Activated CD4-positive, alpha-beta T cell treated with anti-CD3 and anti-CD28 coated beads for 24 hours (primary cell): ENCODE data around the gene NOP14.
"Not testable (repeated sequence)": the region's sequence is repeated elsewhere in the genome, so short reads cannot be mapped to it uniquely, and the experiment has no call there.

ENCODE experiments used
- DNase-seq, 2 donors: peaks; one replicate each; pipeline ENCODE4 v3.0.0-alpha.2; 2020; ENCODE audit warnings: low read depth in 2 of 2

The NOP14 gene

DNA sequence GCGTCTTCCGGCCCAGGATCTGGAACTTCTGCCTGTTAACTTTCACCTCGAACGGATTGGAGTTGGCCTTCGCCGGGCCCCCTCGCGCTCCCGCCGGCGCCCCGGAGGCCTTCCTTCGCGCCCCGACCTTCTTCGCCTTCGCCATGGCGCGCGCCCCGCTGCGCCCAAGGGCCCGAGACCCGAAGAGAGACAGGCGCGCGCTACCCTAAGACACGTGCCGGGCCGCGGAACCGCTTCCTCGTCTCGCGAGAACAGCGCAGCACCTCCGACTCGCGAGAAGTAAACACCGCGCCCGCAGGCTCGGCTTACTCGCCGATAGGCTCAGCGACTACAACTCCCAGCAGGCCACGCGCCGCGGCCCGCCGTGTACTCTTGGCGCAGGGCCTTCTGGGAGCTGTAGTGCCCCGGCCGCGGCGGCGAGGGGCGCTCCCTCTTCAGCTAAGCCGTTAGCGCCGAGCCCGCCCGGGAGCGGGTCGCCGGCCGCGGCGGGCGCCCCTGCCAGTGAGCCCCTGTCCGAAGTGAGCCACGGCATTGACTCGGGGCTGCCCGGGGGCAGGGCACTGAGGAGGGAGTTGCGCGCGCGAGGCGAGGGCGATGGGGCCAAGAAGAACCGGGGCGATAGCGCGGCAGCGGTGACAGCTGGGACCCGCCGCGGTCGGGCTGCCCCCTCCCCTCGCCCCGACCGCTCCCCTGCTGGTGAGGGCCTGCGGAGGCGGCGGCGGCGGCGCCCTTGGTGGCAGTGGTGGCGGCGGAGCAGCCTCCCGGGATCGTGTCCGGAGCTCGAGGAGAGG lies at the start of gene NOP14, which contains the start of gene GRK4:
TSS of gene NOP14 (minus strand) at position 232 of the 791 bp plus-strand sequence. CDS start at position 145, 87 bp downstream.
TSS of gene GRK4 (plus strand) at position 397 of the 791 bp plus-strand sequence. CDS start 500 bp downstream, outside the sequence.
- DNase-seq, result peak; percentile 91 to 95

DNA sequence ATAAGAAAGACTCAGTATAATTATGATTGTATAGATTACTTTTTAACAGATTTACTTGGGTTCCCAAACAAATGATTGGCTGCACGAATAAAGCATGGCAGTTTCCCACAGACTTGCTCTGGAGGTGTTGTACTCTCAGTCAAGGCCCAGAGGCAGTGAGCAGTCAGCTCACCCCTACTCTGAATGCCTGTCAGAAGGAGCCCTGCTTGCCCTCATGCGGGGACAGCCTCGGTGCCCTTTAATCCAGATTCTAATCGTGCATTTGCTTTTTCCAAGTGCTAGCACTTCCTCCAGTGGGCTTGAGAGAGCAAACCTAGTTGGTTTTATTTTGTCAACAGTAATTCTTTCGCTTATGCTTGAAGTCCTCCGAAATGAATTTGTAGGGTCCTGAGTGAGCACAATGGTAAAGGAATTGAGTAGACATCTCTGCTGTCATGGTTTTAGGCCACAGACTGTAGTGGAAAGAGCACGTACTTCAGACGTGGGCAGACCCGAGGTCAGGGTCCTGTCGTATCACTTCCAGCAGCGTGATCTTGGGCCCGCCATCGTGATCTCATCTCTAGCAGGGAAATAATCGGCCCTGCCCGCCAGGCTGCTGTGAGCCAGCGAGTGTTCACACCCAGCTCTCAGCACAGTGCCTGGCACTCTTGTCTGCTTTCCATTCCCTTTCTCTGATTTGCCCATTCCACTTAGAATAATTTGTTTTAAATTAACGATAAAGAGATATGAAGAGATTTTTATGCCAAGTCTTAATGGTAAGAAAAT lies 48.4 kb upstream of the NOP14 start:
- no peak for DNase-seq

- DNase-seq, result no peak
Measured at GRCh38 chr4:3010998-3011397, 47.8 kb upstream of the NOP14 start.

GRCh38 chr4:3010577-3010976 lies 47.4 kb upstream of the NOP14 start:
- DNase-seq, result no peak

DNA sequence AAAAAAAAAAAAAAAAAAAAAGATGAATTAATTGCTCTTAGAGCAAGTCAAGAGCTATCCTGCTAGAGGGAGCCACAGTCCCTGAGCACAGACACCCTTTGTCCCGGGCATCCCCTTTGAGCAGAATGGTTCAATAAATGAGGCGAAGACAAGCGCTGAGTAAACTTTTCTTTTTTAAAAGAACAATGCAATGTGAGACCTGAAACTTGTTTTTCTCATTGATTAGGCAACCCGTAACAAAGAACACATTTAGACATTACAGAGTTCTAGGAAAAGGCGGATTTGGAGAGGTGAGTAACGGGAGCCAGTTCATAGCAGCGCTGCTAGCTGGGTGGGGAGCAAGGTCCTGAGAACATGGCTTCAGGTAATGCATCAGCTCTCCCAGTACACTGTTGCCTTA lies 46.2 kb upstream of the NOP14 start:
- DNase-seq, result no peak

DNA sequence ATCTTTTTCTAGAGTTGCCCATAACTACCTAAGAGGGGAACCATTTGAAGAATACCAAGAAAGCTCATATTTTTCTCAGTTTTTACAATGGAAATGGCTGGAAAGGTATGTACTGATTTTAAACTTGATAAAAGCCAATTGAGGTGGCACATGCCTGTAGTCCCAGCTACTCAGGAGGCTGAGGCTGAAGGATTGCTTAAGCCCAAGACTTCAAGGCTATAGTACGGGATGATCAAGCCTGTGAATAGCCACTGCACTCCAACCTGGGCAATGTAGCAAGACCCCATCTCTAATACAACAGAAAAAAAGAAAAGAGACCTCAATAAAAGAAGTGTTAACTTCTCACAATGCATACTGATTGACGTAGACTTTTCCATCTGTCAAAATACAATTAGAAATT lies 44.5 kb upstream of the NOP14 start:
- DNase-seq, result no peak

GRCh38 chr4:2996415-2996814 lies 33.2 kb upstream of the NOP14 start:
- no peak for DNase-seq

- DNase-seq, result no peak
Measured at GRCh38 chr4:2995546-2996265, 32.5 kb upstream of the NOP14 start.

DNA sequence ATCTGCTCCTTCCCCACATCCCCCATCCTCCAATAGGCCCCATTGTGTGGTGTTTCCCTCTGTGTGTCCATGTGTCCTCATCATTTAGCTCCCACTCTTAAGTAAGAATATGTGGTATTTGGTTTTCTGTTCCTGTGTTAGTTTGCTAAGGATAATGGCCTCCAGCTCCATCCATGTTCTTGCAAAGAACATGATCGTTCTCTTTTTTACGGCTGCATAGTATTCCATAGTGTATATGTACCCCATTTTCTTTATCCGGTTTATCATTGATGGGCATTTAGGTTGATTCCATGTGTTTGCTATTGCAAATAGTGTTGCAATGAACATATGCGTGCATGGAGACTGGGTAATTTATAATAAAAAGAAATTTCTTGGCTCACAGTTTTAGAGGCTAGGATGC lies 31.7 kb upstream of the NOP14 start:
- no peak for DNase-seq

GRCh38 chr4:2991243-2991642 lies 28.0 kb upstream of the NOP14 start:
- no peak for DNase-seq

GRCh38 chr4:2983715-2984114 lies 20.5 kb upstream of the NOP14 start:
- not testable (repeated sequence) for DNase-seq

- DNase-seq, result no peak
Measured at GRCh38 chr4:2982012-2982411, 18.8 kb upstream of the NOP14 start.

DNA sequence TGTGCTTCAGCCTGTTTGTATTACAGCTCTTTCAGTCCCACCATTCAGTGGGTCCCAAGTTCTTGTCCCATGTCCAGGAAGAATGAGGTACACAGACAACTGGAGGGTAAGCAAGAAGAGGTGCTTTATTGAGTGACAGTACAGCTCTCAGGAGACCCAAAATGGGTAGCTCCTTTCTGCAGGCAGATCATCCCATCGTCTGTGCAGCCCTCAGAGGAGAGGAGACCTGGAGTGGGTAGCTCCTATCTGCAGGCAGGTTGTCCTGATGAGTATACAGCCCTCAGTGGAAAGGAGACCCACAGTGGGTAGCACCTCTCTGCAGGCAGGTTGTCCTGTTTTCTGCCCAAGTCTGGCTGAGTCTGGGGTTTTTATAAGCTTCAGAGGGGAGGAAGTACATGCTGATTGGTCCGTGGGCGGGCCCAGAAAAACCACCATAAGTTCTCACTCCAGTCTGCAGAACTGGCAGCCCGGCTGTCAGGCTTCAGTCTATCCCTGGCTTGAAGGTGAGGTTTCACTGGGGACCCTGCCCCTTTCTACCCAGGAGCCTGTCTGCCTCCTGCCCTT lies 18.1 kb upstream of the NOP14 start:
- DNase-seq, result no peak

DNA sequence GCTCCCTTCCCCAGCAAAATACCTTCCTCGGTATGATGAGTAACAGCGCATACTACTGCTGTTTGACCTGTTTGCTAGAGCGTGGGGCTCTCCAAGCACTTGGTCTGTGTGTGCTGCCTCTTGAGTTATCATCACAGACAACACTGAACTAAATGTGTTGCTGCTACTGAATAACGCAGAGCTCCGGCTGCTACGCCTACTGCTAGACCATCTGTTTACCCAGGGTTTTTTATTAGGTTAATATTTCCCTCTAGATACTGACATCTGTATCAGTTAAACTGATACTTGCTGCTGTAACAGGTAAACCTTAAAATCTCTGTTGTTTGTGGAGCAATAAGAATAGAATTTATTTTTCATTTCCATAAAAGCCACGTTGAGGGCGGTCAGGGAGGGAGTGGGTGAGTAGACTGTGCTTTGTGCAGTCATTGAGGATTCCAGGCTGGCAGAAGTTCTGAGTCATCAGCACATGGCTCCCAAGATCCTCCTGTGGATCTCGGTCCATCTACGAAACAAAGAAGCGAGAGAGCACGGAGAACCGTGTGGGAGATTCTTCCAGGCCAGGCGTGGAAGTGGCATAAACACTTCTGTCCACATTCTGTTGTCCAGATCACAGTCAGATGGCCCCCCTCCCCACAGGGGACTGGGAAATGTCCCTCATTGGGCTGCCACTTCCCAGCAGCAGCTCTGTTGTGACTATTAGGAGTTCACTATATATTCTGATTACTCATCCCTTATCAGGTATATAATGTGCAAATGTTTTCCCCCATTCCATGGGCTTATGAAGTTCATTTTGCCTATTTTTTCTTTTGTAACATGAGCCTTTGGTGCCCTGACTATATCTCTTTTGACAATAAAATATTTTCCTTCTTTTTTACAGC lies 14.2 kb upstream of the NOP14 start:
- DNase-seq, result no peak

GRCh38 chr4:2971275-2971674 lies 8.1 kb upstream of the NOP14 start:
- no peak for DNase-seq

GRCh38 chr4:2968381-2968780 lies 5.2 kb upstream of the NOP14 start:
- no peak for DNase-seq

- DNase-seq, result no peak
Measured at GRCh38 chr4:2965262-2965661, 2.1 kb upstream of the NOP14 start.

GRCh38 chr4:2964706-2965258 lies 1.6 kb upstream of the NOP14 start:
- DNase-seq, result no peak

DNA sequence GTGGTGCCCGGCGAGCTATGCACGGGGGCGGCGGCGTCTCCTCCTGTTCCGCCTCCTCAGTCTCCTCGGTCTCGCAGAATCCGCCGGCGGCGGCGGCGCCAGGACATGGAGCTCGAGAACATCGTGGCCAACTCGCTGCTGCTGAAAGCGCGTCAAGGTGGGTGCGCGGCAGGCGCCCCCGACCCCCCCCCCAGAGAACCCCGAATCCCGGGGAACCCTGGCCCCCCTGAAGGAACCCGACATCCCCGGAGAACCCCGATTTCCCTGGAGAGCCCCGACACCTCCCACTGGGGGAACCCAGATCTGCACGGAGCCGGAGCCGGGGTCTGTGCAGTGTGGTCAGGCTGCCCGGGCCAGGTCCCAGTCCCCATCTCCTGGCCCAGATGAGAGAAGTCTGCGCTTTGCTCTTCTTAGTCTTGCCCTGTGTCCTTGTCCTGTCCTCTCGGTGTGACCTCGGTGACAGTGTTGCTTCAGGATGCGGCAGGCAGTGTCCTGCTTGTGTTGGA lies 813 bp upstream of the NOP14 start:
- DNase-seq, result no peak

DNA sequence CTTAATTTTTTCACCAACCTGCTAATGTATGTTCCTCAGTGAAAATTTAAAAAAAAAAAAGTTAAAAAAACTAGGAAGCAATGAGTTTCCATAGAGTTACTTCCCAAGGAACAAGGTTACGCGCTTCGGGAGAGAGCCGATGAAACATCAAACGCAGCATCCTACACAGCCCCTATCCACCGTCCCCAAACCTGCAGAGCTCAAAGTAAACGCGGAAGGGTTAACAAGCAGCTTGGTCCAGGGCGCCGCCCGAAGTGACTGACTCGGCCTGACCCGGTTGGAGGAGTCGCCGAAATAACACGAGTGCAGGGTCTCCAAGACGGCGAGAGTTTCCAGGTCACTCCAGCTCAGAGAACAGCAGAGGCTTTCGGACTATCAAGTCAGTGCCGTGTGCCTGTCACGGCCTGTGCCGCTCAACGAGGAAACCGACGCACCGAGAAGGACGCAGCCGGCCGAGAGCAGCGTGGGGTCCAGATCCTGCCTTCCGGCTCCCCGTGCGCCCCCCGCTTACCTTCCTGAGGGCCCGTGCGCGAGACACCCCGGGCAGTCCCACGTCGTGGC lies 512 bp downstream of the NOP14 start:
- no peak for DNase-seq
